SK-N-MC (cell line): Measurements from ENCODE around the gene GNS.
A peak's percentile ranks its signal among the peaks of the same experiment; 100 is the strongest.

ENCODE experiments used
- DNase-seq: peaks from one replicate; pipeline ENCODE4 v3.0.0-alpha.2; 2011; ENCODE audit warnings: low read depth, low spot score
- H3K27ac ChIP-seq: fragments of 200-600 bp; sonication (generic); 2 replicates; pipeline ENCODE4 v1.5.1; 2016; ENCODE audit warnings: mixed run types
- H3K36me3 ChIP-seq: fragments of 200-600 bp; sonication (generic); 2 replicates; pipeline ENCODE4 v1.6.1; 2017; ENCODE audit warnings: antibody characterized with exemption, low read length, mixed read lengths; ENCODE audit not compliant: insufficient read depth
- H3K4me3 ChIP-seq: fragments of 200-600 bp; sonication (generic); 2 replicates; pipeline ENCODE4 v1.5.1; 2016
- H3K9ac ChIP-seq: fragments of 200-600 bp; sonication (generic); 2 replicates; pipeline ENCODE4 v1.8.0; 2017; ENCODE audit warnings: mixed run types, mixed read lengths; ENCODE audit not compliant: insufficient read length
- H3K9me3 ChIP-seq: fragments of 200-600 bp; sonication (generic); 2 replicates; pipeline ENCODE4 v1.6.1; 2017; ENCODE audit warnings: low read depth, mild to moderate bottlenecking, antibody characterized with exemption, low read length, moderate library complexity, mixed read lengths
- EZH2 ChIP-seq: fragments of 200-600 bp; sonication (generic); IDR thresholded peaks from one replicate; pipeline ENCODE4 v1.6.1; 2017; ENCODE audit warnings: antibody characterized with exemption
- FOXP2 ChIP-seq: optimal IDR thresholded peaks from 2 replicates; pipeline ENCODE3; 2011; ENCODE audit warnings: mild to moderate bottlenecking, moderate library complexity; ENCODE audit not compliant: insufficient read depth; ENCODE audit errors: extremely low read length, control extremely low read depth
- POLR2AphosphoS5 ChIP-seq: IDR thresholded peaks from 2 replicates; pipeline ENCODE4 v1.6.1; 2012; ENCODE audit warnings: mild to moderate bottlenecking, low read depth, low read length, borderline replicate concordance

GNS gene

GRCh38 chr12:64797156-64797555, 38.0 kb upstream of the GNS start:
- no peak overlapping the region for H3K4me3 ChIP-seq
- TF ChIP-seq POLR2AphosphoS5 (no peak), FOXP2 (no peak), EZH2 (no peak)
- H3K36me3 ChIP-seq: no peaks in the 10 kb centered on the region
- no peak overlapping the region for H3K9ac ChIP-seq
- H3K27ac ChIP-seq: no peak overlapping the region
- no peak for DNase-seq
- H3K9me3 ChIP-seq: no peaks in the 10 kb centered on the region

DNA sequence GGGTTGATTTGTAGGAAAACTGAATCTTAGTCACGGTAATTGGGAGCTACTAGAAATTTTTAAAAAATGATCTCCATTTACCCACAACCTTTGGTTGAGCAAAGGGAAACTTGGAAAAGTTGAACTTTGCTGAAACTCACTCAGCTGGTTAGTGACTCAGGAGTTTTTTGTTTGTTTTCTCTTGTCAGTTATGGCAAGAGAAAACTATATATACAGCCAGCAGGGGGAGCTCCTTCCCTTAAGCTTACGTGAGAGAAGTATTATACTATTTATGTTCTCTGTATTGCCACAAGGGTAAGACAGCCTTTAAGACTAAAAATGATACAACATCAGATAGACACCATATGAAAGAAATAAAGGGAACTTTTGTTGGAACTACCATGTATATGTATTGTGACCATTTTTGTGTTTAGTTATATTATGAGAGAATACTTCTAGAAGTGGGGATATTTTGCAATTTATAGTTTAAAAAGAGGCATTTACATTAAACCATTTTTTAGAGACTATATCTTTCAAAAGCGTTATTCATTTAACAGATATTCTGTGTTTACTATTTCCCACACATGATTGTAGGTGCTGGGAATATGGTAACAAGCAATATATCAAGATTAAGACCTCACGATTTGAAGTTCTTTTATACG, 37.1 kb upstream of the GNS start:
- Histone ChIP-seq H3K27ac (peak overlapping the region; percentile 31; the same call in 1 of the 2 replicates), H3K36me3 (no peaks in the 10 kb centered on the region), H3K9ac (peak overlapping the region; percentile 32), H3K4me3 (no peak overlapping the region), H3K9me3 (no peaks in the 10 kb centered on the region)
- TF ChIP-seq POLR2AphosphoS5: no peak
- TF ChIP-seq FOXP2: no peak
- no peak for TF ChIP-seq EZH2
- DNase-seq: peak; percentile 81

GRCh38 chr12:64794305-64794704, 35.1 kb upstream of the GNS start:
- Histone ChIP-seq H3K27ac (no peak overlapping the region), H3K4me3 (no peak overlapping the region), H3K36me3 (no peaks in the 10 kb centered on the region), H3K9ac (no peak overlapping the region), H3K9me3 (no peaks in the 10 kb centered on the region)
- DNase-seq: no peak
- no peak for TF ChIP-seq FOXP2
- TF ChIP-seq EZH2: no peak
- no peak for TF ChIP-seq POLR2AphosphoS5

- H3K9ac ChIP-seq: no peak overlapping the region
- DNase-seq: no peak
- TF ChIP-seq EZH2: no peak
- no peak for TF ChIP-seq POLR2AphosphoS5
- no peak for TF ChIP-seq FOXP2
- H3K36me3 ChIP-seq: no peaks in the 10 kb centered on the region
- no peak overlapping the region for H3K4me3 ChIP-seq
- no peak overlapping the region for H3K27ac ChIP-seq
- no peaks in the 10 kb centered on the region for H3K9me3 ChIP-seq
These were observed 34.4 kb upstream of the GNS start for GRCh38 chr12:64793610-64794009.

DNA sequence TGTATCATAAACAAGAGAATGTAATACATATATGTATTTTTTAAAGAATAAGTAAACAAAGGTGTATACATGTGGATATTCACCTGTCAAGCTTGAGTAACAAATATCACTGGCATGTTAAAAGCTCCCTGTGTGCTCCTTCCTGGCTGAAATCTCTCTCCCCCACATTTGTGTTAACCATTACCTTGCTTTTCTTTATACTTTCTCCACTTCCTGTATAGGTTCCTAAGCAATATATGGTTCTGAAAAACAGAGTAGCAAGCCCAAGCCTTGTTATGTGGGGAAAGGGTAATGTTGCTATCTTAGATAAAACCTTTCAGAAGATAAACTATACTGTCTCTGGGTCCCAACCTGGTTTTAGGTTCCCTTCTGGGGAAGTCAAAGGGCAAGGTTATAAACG, 32.9 kb upstream of the GNS start:
- Histone ChIP-seq H3K9ac (no peak overlapping the region), H3K4me3 (no peak overlapping the region), H3K36me3 (no peaks in the 10 kb centered on the region), H3K27ac (no peak overlapping the region), H3K9me3 (no peaks in the 10 kb centered on the region)
- TF ChIP-seq EZH2 (no peak), POLR2AphosphoS5 (no peak), FOXP2 (no peak)
- no peak for DNase-seq

GRCh38 chr12:64791036-64791435, 31.8 kb upstream of the GNS start:
- no peaks in the 10 kb centered on the region for H3K9me3 ChIP-seq
- TF ChIP-seq POLR2AphosphoS5 (no peak), FOXP2 (no peak), EZH2 (no peak)

GRCh38 chr12:64790166-64790565, 31.0 kb upstream of the GNS start:
- no peak for TF ChIP-seq EZH2
- no peak for TF ChIP-seq FOXP2
- no peak overlapping the region for H3K27ac ChIP-seq
- H3K4me3 ChIP-seq: no peak overlapping the region

More at GRCh38 chr12:64791036-64791435, 31.8 kb upstream of the GNS start:
- DNase-seq: no peak
- Histone ChIP-seq H3K36me3 (no peaks in the 10 kb centered on the region), H3K4me3 (no peak overlapping the region), H3K9ac (no peak overlapping the region), H3K27ac (no peak overlapping the region)

GRCh38 chr12:64785838-64786237, 26.6 kb upstream of the GNS start:
- no peak for DNase-seq
- H3K4me3 ChIP-seq: no peak overlapping the region
- TF ChIP-seq FOXP2 (no peak), POLR2AphosphoS5 (no peak), EZH2 (no peak)
- no peaks in the 10 kb centered on the region for H3K9me3 ChIP-seq
- H3K9ac ChIP-seq: no peak overlapping the region
- H3K27ac ChIP-seq: no peak overlapping the region
- H3K36me3 ChIP-seq: no peaks in the 10 kb centered on the region

More at GRCh38 chr12:64790166-64790565, 31.0 kb upstream of the GNS start:
- Histone ChIP-seq H3K9me3 (no peaks in the 10 kb centered on the region), H3K36me3 (no peaks in the 10 kb centered on the region), H3K9ac (no peak overlapping the region)
- no peak for DNase-seq
